Neural progenitor cell (in vitro differentiated cells): Measurements from ENCODE around the gene CYBB.

Experiments
- CTCF ChIP-seq: fragments of 200-600 bp; sonication (generic); IDR thresholded peaks from 2 replicates; pipeline ENCODE4 v1.5.1; 2017; ENCODE audit warnings: antibody characterized with exemption, mild to moderate bottlenecking
- EZH2 ChIP-seq: fragments of 200-600 bp; sonication (generic); IDR thresholded peaks from 2 replicates; pipeline ENCODE4 v1.6.1; 2017; ENCODE audit warnings: antibody characterized with exemption, mild to moderate bottlenecking, moderate library complexity
- EZH2phosphoT487 ChIP-seq: fragments of 200-600 bp; sonication (generic); IDR thresholded peaks from 2 replicates; pipeline ENCODE4 v1.6.1; 2017; ENCODE audit warnings: antibody characterized with exemption

- TF ChIP-seq EZH2phosphoT487 (no peak), CTCF (no peak), EZH2 (no peak)
Observed at GRCh38 chrX:37781814-37782213, 2.0 kb downstream of the CYBB start.
